ENCODE data around the gene KAZN. TPM values are rescaled to one million over a fixed set of nuclear protein-coding genes. Genes with fewer than 3 reads are reported as not detected.

The KAZN gene
- total RNA-seq, 1 donor from 2014 or later: 9.4 TPM

DNA sequence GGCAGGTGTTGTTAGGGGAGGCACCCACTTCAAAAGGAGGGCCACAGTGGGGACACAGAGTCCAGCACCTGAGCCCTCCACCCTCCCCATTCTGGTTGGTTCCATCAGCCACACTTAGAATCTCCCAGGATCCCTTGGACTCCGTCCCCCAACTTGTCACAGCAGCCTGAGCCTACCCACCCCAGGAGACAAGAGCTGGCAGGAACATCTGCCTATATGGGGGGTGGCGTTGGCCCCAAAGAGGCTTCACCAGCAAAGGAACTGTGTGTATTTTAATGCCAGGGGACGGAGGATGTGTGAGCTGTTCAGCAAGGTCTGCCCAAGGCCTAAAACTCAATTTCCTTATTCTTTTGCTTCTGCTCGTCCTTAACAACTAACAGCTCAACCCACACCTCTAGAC is 468.7 kb downstream of the KAZN start:
- Histone ChIP-seq H3K9ac (ENCODE audit: low read length) (no peak overlapping the region), H3K4me2 (ENCODE audit: low read length) (no peak overlapping the region), H3K36me3 (ENCODE audit: insufficient read depth, low read length) (no peaks in the 10 kb centered on the region), H3K79me2 (ENCODE audit: insufficient read depth, low read length) (no peaks in the 10 kb centered on the region), H2AFZ (ENCODE audit: low read depth, low read length) (no peak overlapping the region), H3K27me3 (ENCODE audit: insufficient read depth, low read length) (no peaks in the 10 kb centered on the region), H3K4me1 (ENCODE audit: insufficient read depth, low read length) (no peaks in the 10 kb centered on the region), H4K20me1 (ENCODE audit: insufficient read depth, low read length) (no peaks in the 10 kb centered on the region), H3K4me3 (ENCODE audit: insufficient read depth, low read depth, low read length) (no peak overlapping the region), H3K9me3 (ENCODE audit: insufficient read depth, low read depth, low read length) (no peaks in the 10 kb centered on the region), H3K27ac (ENCODE audit: low read depth, low read length) (no peak overlapping the region)
- no peak for FAIRE-seq
- Mint-ChIP-seq H3K4me1 (ENCODE audit: low read depth, unreplicated experiment) (no peaks in the 10 kb centered on the region), H3K4me3 (ENCODE audit: unreplicated experiment) (no peak overlapping the region), H3K27me3 (ENCODE audit: low read depth, unreplicated experiment) (peaks cover 2% of the 10 kb centered on the region), H3K36me3 (ENCODE audit: low read depth, unreplicated experiment) (peaks cover 17% of the 10 kb centered on the region), H3K27ac (ENCODE audit: unreplicated experiment) (no peak overlapping the region), H3K9me3 (ENCODE audit: unreplicated experiment) (peaks cover 3% of the 10 kb centered on the region)
- no peak for TF ChIP-seq EZH2 (IDR thresholded peaks at IDR 0.05; ENCODE audit: insufficient read depth, low read length)
- TF ChIP-seq, protein P1, sequence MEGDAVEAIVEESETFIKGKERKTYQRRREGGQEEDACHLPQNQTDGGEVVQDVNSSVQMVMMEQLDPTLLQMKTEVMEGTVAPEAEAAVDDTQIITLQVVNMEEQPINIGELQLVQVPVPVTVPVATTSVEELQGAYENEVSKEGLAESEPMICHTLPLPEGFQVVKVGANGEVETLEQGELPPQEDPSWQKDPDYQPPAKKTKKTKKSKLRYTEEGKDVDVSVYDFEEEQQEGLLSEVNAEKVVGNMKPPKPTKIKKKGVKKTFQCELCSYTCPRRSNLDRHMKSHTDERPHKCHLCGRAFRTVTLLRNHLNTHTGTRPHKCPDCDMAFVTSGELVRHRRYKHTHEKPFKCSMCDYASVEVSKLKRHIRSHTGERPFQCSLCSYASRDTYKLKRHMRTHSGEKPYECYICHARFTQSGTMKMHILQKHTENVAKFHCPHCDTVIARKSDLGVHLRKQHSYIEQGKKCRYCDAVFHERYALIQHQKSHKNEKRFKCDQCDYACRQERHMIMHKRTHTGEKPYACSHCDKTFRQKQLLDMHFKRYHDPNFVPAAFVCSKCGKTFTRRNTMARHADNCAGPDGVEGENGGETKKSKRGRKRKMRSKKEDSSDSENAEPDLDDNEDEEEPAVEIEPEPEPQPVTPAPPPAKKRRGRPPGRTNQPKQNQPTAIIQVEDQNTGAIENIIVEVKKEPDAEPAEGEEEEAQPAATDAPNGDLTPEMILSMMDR (IDR thresholded peaks at IDR 0.05; ENCODE audit: insufficient read depth, low read depth, low read length): no peak
- DNase-seq (ENCODE audit: low read depth): no peak

DNA sequence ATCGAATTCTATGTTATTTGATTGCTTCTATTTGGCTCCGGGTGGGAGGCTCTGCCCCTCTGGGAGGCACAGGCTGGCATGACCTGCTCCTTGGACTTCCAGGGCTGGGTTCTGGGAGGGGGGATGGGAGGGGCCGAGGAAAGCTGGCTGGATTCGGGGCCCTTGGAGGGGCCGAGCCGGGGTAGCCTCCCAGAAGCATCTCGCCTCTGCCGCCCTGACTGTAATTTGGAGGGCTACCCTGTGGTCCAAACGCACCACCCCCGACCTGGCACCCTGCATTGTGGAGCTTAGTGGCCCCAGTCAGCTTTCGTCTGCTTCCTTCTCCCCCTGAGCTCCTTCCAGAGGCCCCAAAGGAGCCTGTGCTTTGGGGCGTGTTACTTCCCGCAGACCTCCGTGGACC is 469.7 kb downstream of the KAZN start:
- FAIRE-seq (no peak), DNase-seq (ENCODE audit: low read depth) (no peak)
- H3K9me3 ChIP-seq (ENCODE audit: insufficient read depth, low read depth, low read length): no peaks in the 10 kb centered on the region
- H2AFZ ChIP-seq (ENCODE audit: low read depth, low read length): no peak overlapping the region
- Mint-ChIP-seq H3K27me3 (ENCODE audit: low read depth, unreplicated experiment) (peaks cover 4% of the 10 kb centered on the region), H3K9me3 (ENCODE audit: unreplicated experiment) (no peaks in the 10 kb centered on the region), H3K36me3 (ENCODE audit: low read depth, unreplicated experiment) (peaks cover 15% of the 10 kb centered on the region), H3K4me3 (ENCODE audit: unreplicated experiment) (no peak overlapping the region), H3K4me1 (ENCODE audit: low read depth, unreplicated experiment) (no peaks in the 10 kb centered on the region), H3K27ac (ENCODE audit: unreplicated experiment) (no peak overlapping the region)
- no peaks in the 10 kb centered on the region for H4K20me1 ChIP-seq (ENCODE audit: insufficient read depth, low read length)
- no peaks in the 10 kb centered on the region for H3K27me3 ChIP-seq (ENCODE audit: insufficient read depth, low read length)
- H3K36me3 ChIP-seq (ENCODE audit: insufficient read depth, low read length): no peaks in the 10 kb centered on the region
- H3K4me1 ChIP-seq (ENCODE audit: insufficient read depth, low read length): no peaks in the 10 kb centered on the region
- no peak overlapping the region for H3K4me3 ChIP-seq (ENCODE audit: insufficient read depth, low read depth, low read length)
- no peak overlapping the region for H3K27ac ChIP-seq (ENCODE audit: low read depth, low read length)
- H3K79me2 ChIP-seq (ENCODE audit: insufficient read depth, low read length): no peaks in the 10 kb centered on the region
- TF ChIP-seq EZH2 (IDR thresholded peaks at IDR 0.05; ENCODE audit: insufficient read depth, low read length): no peak
- TF ChIP-seq, protein P1 (IDR thresholded peaks at IDR 0.05; ENCODE audit: insufficient read depth, low read depth, low read length): no peak
- H3K4me2 ChIP-seq (ENCODE audit: low read length): no peak overlapping the region
- no peak overlapping the region for H3K9ac ChIP-seq (ENCODE audit: low read length)

DNA sequence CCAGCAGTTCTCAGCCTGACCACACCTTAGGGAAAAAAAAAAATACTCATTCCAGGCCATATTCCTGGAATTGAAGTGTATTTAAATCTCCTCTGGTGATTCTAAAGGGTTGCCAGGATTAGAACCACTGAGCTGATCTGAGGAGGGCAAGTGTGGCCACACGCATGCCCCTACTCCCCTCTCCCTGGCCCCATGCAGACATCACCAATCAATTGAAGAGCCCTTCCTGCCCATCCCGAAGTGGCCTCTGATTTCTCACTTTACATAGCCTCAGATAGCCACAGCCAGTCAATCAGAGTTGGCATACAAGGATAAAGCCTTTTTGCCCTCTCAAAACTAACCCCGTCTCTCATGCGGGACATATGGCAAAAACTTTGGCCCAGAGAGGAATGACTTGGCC is 470.5 kb downstream of the KAZN start:
- no peak for FAIRE-seq
- no peak overlapping the region for H3K4me3 ChIP-seq (ENCODE audit: insufficient read depth, low read depth, low read length)
- peaks cover 12% of the 10 kb centered on the region for H3K36me3 Mint-ChIP-seq (ENCODE audit: low read depth, unreplicated experiment)
- no peak for DNase-seq (ENCODE audit: low read depth)
- H3K27me3 Mint-ChIP-seq (ENCODE audit: low read depth, unreplicated experiment): peaks cover 7% of the 10 kb centered on the region
- H3K4me2 ChIP-seq (ENCODE audit: low read length): no peak overlapping the region
- no peaks in the 10 kb centered on the region for H3K4me1 ChIP-seq (ENCODE audit: insufficient read depth, low read length)
- H3K9ac ChIP-seq (ENCODE audit: low read length): no peak overlapping the region
- H3K9me3 Mint-ChIP-seq (ENCODE audit: unreplicated experiment): no peaks in the 10 kb centered on the region
- no peaks in the 10 kb centered on the region for H3K79me2 ChIP-seq (ENCODE audit: insufficient read depth, low read length)
- no peaks in the 10 kb centered on the region for H3K27me3 ChIP-seq (ENCODE audit: insufficient read depth, low read length)
- no peaks in the 10 kb centered on the region for H3K4me1 Mint-ChIP-seq (ENCODE audit: low read depth, unreplicated experiment)
- no peaks in the 10 kb centered on the region for H3K36me3 ChIP-seq (ENCODE audit: insufficient read depth, low read length)
- H3K27ac ChIP-seq (ENCODE audit: low read depth, low read length): no peak overlapping the region
- no peaks in the 10 kb centered on the region for H4K20me1 ChIP-seq (ENCODE audit: insufficient read depth, low read length)
- no peak for TF ChIP-seq EZH2 (IDR thresholded peaks at IDR 0.05; ENCODE audit: insufficient read depth, low read length)
- TF ChIP-seq, protein P1 (IDR thresholded peaks at IDR 0.05; ENCODE audit: insufficient read depth, low read depth, low read length): no peak
- no peak overlapping the region for H2AFZ ChIP-seq (ENCODE audit: low read depth, low read length)
- no peak overlapping the region for H3K27ac Mint-ChIP-seq (ENCODE audit: unreplicated experiment)
- no peaks in the 10 kb centered on the region for H3K9me3 ChIP-seq (ENCODE audit: insufficient read depth, low read depth, low read length)
- no peak overlapping the region for H3K4me3 Mint-ChIP-seq (ENCODE audit: unreplicated experiment)
